ENCODE data around the gene PHAF1. TPM values are rescaled to one million over a fixed set of nuclear protein-coding genes. Genes with fewer than 3 reads are reported as not detected.

PHAF1 gene
- total and polyA plus RNA-seq, 2 of the 8 experiments (the other 6 are each of a cell fraction or from before 2014, with no cell fraction given) = 18.6 to 26.4 TPM

DNA sequence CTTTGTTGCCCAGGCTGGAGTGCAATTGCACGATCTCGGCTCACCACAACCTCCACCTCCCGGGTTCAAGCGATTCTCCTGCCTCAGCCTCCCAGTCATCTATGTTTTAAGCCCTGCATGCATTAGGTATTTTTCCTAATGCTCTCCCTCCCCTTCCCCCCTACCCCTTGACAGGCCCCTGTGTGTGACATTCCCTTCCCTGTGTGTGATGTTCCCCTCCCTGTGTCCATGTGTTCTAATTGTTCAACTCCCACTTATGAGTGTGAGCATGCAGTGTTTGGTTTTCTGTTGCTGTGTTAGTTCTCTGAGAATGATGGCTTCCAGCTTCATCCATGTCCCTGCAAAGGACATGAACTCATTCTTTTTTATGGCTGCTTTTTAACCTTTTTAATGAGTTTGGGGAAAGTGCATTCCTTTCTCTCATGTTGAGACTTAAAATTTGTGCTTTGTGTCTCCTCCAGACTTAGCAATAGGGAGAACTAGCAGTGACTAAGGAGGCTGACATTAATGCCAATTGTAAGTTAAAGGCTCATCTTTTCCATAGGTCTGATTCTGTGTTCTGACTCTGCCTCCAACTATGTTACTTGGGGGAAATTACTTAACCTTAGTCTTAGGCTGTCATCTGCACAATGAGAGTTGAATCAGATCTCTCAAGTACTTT, 17.7 kb upstream of the PHAF1 start (continued):
- TF ChIP-seq, protein P1, sequence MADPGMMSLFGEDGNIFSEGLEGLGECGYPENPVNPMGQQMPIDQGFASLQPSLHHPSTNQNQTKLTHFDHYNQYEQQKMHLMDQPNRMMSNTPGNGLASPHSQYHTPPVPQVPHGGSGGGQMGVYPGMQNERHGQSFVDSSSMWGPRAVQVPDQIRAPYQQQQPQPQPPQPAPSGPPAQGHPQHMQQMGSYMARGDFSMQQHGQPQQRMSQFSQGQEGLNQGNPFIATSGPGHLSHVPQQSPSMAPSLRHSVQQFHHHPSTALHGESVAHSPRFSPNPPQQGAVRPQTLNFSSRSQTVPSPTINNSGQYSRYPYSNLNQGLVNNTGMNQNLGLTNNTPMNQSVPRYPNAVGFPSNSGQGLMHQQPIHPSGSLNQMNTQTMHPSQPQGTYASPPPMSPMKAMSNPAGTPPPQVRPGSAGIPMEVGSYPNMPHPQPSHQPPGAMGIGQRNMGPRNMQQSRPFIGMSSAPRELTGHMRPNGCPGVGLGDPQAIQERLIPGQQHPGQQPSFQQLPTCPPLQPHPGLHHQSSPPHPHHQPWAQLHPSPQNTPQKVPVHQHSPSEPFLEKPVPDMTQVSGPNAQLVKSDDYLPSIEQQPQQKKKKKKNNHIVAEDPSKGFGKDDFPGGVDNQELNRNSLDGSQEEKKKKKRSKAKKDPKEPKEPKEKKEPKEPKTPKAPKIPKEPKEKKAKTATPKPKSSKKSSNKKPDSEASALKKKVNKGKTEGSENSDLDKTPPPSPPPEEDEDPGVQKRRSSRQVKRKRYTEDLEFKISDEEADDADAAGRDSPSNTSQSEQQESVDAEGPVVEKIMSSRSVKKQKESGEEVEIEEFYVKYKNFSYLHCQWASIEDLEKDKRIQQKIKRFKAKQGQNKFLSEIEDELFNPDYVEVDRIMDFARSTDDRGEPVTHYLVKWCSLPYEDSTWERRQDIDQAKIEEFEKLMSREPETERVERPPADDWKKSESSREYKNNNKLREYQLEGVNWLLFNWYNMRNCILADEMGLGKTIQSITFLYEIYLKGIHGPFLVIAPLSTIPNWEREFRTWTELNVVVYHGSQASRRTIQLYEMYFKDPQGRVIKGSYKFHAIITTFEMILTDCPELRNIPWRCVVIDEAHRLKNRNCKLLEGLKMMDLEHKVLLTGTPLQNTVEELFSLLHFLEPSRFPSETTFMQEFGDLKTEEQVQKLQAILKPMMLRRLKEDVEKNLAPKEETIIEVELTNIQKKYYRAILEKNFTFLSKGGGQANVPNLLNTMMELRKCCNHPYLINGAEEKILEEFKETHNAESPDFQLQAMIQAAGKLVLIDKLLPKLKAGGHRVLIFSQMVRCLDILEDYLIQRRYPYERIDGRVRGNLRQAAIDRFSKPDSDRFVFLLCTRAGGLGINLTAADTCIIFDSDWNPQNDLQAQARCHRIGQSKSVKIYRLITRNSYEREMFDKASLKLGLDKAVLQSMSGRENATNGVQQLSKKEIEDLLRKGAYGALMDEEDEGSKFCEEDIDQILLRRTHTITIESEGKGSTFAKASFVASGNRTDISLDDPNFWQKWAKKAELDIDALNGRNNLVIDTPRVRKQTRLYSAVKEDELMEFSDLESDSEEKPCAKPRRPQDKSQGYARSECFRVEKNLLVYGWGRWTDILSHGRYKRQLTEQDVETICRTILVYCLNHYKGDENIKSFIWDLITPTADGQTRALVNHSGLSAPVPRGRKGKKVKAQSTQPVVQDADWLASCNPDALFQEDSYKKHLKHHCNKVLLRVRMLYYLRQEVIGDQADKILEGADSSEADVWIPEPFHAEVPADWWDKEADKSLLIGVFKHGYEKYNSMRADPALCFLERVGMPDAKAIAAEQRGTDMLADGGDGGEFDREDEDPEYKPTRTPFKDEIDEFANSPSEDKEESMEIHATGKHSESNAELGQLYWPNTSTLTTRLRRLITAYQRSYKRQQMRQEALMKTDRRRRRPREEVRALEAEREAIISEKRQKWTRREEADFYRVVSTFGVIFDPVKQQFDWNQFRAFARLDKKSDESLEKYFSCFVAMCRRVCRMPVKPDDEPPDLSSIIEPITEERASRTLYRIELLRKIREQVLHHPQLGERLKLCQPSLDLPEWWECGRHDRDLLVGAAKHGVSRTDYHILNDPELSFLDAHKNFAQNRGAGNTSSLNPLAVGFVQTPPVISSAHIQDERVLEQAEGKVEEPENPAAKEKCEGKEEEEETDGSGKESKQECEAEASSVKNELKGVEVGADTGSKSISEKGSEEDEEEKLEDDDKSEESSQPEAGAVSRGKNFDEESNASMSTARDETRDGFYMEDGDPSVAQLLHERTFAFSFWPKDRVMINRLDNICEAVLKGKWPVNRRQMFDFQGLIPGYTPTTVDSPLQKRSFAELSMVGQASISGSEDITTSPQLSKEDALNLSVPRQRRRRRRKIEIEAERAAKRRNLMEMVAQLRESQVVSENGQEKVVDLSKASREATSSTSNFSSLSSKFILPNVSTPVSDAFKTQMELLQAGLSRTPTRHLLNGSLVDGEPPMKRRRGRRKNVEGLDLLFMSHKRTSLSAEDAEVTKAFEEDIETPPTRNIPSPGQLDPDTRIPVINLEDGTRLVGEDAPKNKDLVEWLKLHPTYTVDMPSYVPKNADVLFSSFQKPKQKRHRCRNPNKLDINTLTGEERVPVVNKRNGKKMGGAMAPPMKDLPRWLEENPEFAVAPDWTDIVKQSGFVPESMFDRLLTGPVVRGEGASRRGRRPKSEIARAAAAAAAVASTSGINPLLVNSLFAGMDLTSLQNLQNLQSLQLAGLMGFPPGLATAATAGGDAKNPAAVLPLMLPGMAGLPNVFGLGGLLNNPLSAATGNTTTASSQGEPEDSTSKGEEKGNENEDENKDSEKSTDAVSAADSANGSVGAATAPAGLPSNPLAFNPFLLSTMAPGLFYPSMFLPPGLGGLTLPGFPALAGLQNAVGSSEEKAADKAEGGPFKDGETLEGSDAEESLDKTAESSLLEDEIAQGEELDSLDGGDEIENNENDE (IDR thresholded peaks at IDR 0.05; ENCODE audit: insufficient replicate concordance, low read length) = no peak
- TF ChIP-seq SP4 (IDR thresholded peaks at IDR 0.05; ENCODE audit: low read length) (no peak), CHD1 (IDR thresholded peaks at IDR 0.05; ENCODE audit: low read depth, low read length) (no peak), SP2 (IDR thresholded peaks at IDR 0.05; ENCODE audit: low read length) (no peak), TBP (IDR thresholded peaks at IDR 0.05; ENCODE audit: low read depth, low read length) (no peak)

Measured in H1 (cell line).